Measurements from ENCODE around the gene STAT3. TPM values are rescaled to one million over a fixed set of nuclear protein-coding genes. Genes with fewer than 3 reads are reported as not detected.
A peak's percentile ranks its signal among the peaks of the same experiment; 100 is the strongest.
"Not testable (repeated sequence)": the region's sequence is repeated elsewhere in the genome, so short reads cannot be mapped to it uniquely, and the experiment has no call there.

Gene STAT3
- total RNA-seq, 4 donors from 2014 or later: 178 to 219 (median 191) TPM

DNA sequence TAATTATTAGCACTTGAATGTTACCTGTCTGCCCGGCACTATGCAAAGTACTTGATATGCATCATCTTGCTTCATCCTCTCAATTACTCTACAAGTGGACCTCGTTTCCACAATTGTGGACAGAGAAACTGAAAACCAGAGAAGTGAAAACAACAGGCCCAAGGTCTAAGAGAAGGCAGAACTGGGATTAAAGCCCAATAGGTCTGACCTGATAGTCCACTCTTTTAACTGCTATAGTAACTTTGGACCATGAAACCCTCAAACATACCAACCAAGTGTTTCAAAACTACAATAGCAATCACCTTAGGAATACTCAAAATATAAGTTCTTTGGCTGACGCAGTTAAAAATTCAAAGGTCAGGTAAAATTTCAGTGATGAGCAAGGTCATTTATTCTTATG is 7.3 kb downstream of the STAT3 start:
- Histone ChIP-seq H3K27me3 (no peaks in the 10 kb centered on the region), H3K4me1 (peaks cover 0 to 90% (median 6%) of the 10 kb centered on the region in 4 donors), H3K4me3 (no peak overlapping the region), H3K36me3 (no peaks in the 10 kb centered on the region), H3K27ac (no peak overlapping the region), H3K9me3 (no peaks in the 10 kb centered on the region)
- no peak for DNase-seq
- TF ChIP-seq CTCF (IDR thresholded peaks at IDR 0.05): no peak
- TF ChIP-seq POLR2A (IDR thresholded peaks at IDR 0.05): no peak

DNA sequence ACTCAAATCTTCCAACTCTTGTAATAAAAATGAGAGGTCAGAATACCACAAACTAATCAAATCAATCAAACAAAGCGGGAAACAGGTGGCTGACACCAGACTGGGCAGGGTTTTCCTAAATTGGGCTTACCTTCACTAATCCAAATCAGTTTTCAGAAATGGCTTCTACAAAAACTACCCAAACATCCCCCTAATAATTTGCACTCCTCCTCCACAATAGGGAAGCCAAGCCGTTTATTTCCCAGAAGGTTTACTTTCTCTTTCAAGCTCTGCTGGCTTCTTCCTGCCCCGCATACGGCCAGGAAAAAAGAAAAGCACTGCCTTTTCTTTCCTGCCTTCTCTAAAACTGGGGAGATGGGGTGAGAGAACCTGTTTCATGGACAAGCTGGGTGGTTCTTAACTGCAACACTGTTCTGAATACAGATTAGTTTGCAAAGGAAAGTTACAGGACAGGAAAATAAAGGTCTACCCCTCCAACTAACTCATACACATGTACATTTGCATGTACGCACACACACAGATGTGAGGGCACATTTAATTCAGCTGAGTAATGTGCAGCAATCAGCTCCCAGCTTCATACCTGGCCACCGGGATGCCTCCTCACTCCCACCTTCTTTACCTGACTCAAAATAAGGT is 9.2 kb downstream of the STAT3 start:
- Histone ChIP-seq H3K27ac (peak overlapping the region; percentile 54 to 79 (median 69)), H3K9me3 (no peaks in the 10 kb centered on the region), H3K36me3 (no peaks in the 10 kb centered on the region), H3K4me3 (peak overlapping the region; percentile 6 to 41 (median 30)), H3K4me1 (peaks cover 0 to 72% (median 5%) of the 10 kb centered on the region in 4 donors), H3K27me3 (no peaks in the 10 kb centered on the region)
- no peak for TF ChIP-seq POLR2A (IDR thresholded peaks at IDR 0.05)
- TF ChIP-seq CTCF (IDR thresholded peaks at IDR 0.05): no peak
- no peak for DNase-seq

DNA sequence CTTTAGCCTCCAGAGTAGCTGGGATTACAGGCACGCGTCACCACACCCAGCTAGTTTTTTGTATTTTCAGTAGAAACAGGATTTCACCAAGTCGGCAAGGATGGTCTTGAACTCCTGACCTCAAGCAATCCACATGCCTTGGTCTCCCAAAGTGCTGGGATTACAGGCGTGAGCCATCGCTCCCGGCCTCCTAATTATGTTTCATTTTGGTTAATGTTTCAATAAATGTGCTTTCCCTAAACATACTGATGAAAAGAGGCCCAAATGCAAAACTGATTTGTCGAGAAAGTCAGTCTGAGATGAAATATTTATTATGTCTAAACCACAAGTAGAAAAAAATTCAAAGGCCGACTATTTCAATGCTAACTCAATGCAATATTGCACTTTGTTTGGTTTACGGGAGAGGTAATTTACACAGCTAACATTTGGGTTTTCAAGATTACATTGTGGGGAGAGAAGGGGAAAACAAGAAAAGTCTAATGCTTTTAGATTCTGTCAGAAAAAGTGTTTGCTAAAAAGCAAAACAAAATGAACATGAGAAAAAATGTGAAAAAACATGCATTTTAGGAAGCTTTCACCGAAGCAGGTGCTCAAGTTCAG is 9.8 kb downstream of the STAT3 start:
- no peak for TF ChIP-seq POLR2A (IDR thresholded peaks at IDR 0.05)
- TF ChIP-seq CTCF (IDR thresholded peaks at IDR 0.05): no peak
- Histone ChIP-seq H3K9me3 (no peaks in the 10 kb centered on the region), H3K27ac (peak overlapping the region; percentile 54 to 79 (median 69)), H3K4me1 (peaks cover 0 to 69% (median 5%) of the 10 kb centered on the region in 4 donors), H3K4me3 (peak overlapping the region; percentile 6 to 41 (median 30)), H3K36me3 (no peaks in the 10 kb centered on the region), H3K27me3 (no peaks in the 10 kb centered on the region)
- DNase-seq: no peak

DNA sequence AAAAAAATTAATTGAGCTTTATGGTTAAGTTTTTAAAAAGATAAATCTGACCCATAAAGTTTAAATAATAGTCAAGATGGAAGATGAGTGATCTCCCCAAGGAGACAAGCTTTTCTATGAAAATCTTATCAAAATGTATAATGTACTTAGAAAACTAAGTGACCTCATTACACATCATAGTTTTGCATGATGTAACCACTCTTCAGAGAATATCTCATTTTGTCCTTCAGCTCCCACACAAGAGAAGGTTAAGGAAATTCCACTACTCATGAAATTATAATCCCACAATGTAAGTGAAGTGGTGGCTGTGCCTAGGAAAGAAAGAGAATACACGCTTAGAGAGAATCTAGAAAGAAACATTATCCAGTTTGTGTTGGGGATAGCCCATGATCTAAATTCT is 14.3 kb downstream of the STAT3 start:
- no peak overlapping the region for H3K27ac ChIP-seq
- no peak for DNase-seq
- H3K4me3 ChIP-seq: no peak overlapping the region
- TF ChIP-seq POLR2A (IDR thresholded peaks at IDR 0.05): no peak
- TF ChIP-seq CTCF (IDR thresholded peaks at IDR 0.05): no peak
- no peaks in the 10 kb centered on the region for H3K9me3 ChIP-seq
- H3K27me3 ChIP-seq: no peaks in the 10 kb centered on the region
- H3K36me3 ChIP-seq: peaks cover 0 to 4% (median 0%) of the 10 kb centered on the region in 3 donors
- H3K4me1 ChIP-seq: peaks cover 0 to 26% (median 0%) of the 10 kb centered on the region in 4 donors

DNA sequence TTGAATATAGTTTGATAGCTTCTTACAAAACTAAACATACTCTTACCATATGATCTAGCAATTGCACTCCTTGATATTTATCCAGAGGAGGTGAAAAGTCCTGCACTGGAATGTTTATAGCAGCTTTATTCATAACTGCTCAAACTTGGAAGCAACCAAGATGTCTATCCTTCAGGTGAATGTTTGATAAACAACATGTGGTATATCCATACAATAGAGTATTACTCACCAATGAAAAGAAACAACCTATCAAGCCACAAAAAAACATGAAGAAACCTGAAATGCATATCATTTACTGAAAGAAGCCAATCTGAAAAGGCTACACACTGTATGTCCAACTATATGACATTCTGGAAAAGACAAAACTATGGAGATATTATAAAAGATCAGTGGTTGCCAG is 16.1 kb downstream of the STAT3 start:
- no peak for TF ChIP-seq POLR2A (IDR thresholded peaks at IDR 0.05)
- no peak for TF ChIP-seq CTCF (IDR thresholded peaks at IDR 0.05)
- Histone ChIP-seq H3K27ac (no peak overlapping the region), H3K36me3 (peaks cover 0 to 4% (median 0%) of the 10 kb centered on the region in 3 donors), H3K4me3 (no peak overlapping the region), H3K27me3 (no peaks in the 10 kb centered on the region), H3K4me1 (peaks cover 0 to 13% (median under 1%) of the 10 kb centered on the region in 4 donors), H3K9me3 (no peaks in the 10 kb centered on the region)
- no peak for DNase-seq

DNA sequence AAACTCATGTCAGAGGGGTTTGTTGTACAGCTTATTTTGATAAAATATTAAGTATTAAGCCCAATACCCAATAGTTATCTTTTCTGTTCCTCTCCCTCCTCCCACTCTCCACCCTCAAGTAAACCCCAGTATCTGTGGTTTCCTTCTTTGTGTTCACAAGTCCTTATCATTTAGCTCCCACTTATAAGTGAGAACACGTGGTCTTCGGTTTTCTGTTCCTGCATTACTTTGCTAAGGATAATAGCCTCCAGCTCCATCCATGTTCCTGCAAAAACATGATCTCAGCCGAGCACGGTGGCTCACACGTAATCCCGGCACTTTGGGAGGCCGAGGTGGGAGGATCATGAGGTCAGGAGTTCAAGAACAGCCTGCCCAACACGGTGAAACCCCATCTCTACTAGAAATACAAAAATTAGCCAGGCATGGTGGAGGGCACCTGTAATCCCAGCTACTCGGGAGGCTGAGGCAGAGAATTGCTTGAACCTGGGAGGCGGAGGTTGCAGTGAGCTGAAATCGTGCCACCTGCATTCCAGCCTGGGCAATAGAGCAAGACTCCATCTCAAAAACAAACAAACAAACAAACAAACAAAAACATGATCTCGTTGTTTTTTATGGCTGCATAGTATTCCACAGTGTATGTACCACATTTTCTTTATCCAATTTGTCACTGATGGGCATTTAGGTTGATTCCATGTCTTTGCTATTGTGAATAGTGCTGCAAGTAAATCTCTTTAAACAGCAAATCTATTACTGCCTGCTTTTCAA is 19.3 kb downstream of the STAT3 start:
- H3K4me1 ChIP-seq: peaks cover 0 to 32% (median 5%) of the 10 kb centered on the region in 4 donors
- not testable (repeated sequence) for H3K36me3 ChIP-seq, H3K27me3 ChIP-seq, H3K9me3 ChIP-seq, H3K27ac ChIP-seq, DNase-seq, H3K4me3 ChIP-seq

GRCh38 chr17:42368310-42368709 is 19.9 kb downstream of the STAT3 start:
- H3K27me3 ChIP-seq, H3K4me3 ChIP-seq, H3K27ac ChIP-seq, H3K36me3 ChIP-seq, H3K9me3 ChIP-seq, DNase-seq: not testable (repeated sequence)
- peaks cover 2 to 38% (median 6%) of the 10 kb centered on the region in 4 donors for H3K4me1 ChIP-seq

GRCh38 chr17:42366176-42367023 is 21.8 kb downstream of the STAT3 start:
- not testable (repeated sequence) for H3K36me3 ChIP-seq, DNase-seq, H3K4me3 ChIP-seq, H3K27me3 ChIP-seq, H3K9me3 ChIP-seq, H3K27ac ChIP-seq
- peaks cover 3 to 56% (median 9%) of the 10 kb centered on the region in 4 donors for H3K4me1 ChIP-seq
